Neural cell (in vitro differentiated cells): ENCODE results near the gene MIGA2.

ENCODE experiments used
- EP300 ChIP-seq: fragments of 450-650 bp; conservative IDR thresholded peaks from 2 replicates; pipeline ENCODE4 v1.6.1; 2014; ENCODE audit warnings: antibody characterized with exemption, mild to moderate bottlenecking, moderate library complexity; ENCODE audit not compliant: poor library complexity, severe bottlenecking
- EZH2 ChIP-seq: fragments of 200-600, 300-800 bp; shearing (Covaris generic), sonication (generic); IDR thresholded peaks from 2 replicates; pipeline ENCODE4 v1.6.1; 2014; ENCODE audit warnings: antibody characterized with exemption, low read length, borderline replicate concordance, mild to moderate bottlenecking; ENCODE audit not compliant: insufficient read depth, poor library complexity, severe bottlenecking
- MXI1 ChIP-seq: fragments of 450-650 bp; conservative IDR thresholded peaks from 2 replicates; pipeline ENCODE4 v1.6.1; 2014; ENCODE audit warnings: antibody characterized with exemption, mild to moderate bottlenecking; ENCODE audit not compliant: poor library complexity, severe bottlenecking
- RAD21 ChIP-seq: fragments of 450-650 bp; conservative IDR thresholded peaks from 2 replicates; pipeline ENCODE4 v1.6.1; 2014; ENCODE audit warnings: antibody characterized with exemption, mild to moderate bottlenecking, moderate library complexity
- SMC3 ChIP-seq: fragments of 450-650 bp; conservative IDR thresholded peaks from 2 replicates; pipeline ENCODE4 v1.6.1; 2014; ENCODE audit warnings: antibody characterized with exemption, mild to moderate bottlenecking, moderate library complexity; ENCODE audit not compliant: poor library complexity
- TAF1 ChIP-seq: IDR thresholded peaks from 2 replicates; pipeline ENCODE4 v1.6.1; 2012; ENCODE audit warnings: low read depth
- TF ChIP-seq, protein P1 (sequence below): IDR thresholded peaks from 2 replicates; pipeline ENCODE4 v1.6.1; 2012; ENCODE audit warnings: borderline replicate concordance
- TF ChIP-seq, protein P2 (sequence below): fragments of 450-650 bp; IDR thresholded peaks from 2 replicates; pipeline ENCODE4 v1.5.1; 2014; ENCODE audit warnings: antibody characterized with exemption, mild to moderate bottlenecking, moderate library complexity; ENCODE audit not compliant: poor library complexity, severe bottlenecking

GRCh38 chr9:129009584-129010141 is 26.8 kb upstream of the MIGA2 start:
- TF ChIP-seq TAF1 (no peak), RAD21 (no peak), EZH2 (no peak), SMC3 (no peak), MXI1 (no peak), EP300 (no peak)
- TF ChIP-seq, protein P1, sequence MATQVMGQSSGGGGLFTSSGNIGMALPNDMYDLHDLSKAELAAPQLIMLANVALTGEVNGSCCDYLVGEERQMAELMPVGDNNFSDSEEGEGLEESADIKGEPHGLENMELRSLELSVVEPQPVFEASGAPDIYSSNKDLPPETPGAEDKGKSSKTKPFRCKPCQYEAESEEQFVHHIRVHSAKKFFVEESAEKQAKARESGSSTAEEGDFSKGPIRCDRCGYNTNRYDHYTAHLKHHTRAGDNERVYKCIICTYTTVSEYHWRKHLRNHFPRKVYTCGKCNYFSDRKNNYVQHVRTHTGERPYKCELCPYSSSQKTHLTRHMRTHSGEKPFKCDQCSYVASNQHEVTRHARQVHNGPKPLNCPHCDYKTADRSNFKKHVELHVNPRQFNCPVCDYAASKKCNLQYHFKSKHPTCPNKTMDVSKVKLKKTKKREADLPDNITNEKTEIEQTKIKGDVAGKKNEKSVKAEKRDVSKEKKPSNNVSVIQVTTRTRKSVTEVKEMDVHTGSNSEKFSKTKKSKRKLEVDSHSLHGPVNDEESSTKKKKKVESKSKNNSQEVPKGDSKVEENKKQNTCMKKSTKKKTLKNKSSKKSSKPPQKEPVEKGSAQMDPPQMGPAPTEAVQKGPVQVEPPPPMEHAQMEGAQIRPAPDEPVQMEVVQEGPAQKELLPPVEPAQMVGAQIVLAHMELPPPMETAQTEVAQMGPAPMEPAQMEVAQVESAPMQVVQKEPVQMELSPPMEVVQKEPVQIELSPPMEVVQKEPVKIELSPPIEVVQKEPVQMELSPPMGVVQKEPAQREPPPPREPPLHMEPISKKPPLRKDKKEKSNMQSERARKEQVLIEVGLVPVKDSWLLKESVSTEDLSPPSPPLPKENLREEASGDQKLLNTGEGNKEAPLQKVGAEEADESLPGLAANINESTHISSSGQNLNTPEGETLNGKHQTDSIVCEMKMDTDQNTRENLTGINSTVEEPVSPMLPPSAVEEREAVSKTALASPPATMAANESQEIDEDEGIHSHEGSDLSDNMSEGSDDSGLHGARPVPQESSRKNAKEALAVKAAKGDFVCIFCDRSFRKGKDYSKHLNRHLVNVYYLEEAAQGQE: no peak
- TF ChIP-seq, protein P2, sequence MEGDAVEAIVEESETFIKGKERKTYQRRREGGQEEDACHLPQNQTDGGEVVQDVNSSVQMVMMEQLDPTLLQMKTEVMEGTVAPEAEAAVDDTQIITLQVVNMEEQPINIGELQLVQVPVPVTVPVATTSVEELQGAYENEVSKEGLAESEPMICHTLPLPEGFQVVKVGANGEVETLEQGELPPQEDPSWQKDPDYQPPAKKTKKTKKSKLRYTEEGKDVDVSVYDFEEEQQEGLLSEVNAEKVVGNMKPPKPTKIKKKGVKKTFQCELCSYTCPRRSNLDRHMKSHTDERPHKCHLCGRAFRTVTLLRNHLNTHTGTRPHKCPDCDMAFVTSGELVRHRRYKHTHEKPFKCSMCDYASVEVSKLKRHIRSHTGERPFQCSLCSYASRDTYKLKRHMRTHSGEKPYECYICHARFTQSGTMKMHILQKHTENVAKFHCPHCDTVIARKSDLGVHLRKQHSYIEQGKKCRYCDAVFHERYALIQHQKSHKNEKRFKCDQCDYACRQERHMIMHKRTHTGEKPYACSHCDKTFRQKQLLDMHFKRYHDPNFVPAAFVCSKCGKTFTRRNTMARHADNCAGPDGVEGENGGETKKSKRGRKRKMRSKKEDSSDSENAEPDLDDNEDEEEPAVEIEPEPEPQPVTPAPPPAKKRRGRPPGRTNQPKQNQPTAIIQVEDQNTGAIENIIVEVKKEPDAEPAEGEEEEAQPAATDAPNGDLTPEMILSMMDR: no peak
